Activated effector memory CD4-positive, alpha-beta T cell treated with anti-CD3 and anti-CD28 coated beads, Interleukin-2, amount 50 U/mL, for 16 hours (primary cell): Measurements from ENCODE around the gene SERPINA1.

Experiments used
- DNase-seq: peaks from one replicate; pipeline ENCODE4 v3.0.0-alpha.2; 2020

Gene SERPINA1

DNA sequence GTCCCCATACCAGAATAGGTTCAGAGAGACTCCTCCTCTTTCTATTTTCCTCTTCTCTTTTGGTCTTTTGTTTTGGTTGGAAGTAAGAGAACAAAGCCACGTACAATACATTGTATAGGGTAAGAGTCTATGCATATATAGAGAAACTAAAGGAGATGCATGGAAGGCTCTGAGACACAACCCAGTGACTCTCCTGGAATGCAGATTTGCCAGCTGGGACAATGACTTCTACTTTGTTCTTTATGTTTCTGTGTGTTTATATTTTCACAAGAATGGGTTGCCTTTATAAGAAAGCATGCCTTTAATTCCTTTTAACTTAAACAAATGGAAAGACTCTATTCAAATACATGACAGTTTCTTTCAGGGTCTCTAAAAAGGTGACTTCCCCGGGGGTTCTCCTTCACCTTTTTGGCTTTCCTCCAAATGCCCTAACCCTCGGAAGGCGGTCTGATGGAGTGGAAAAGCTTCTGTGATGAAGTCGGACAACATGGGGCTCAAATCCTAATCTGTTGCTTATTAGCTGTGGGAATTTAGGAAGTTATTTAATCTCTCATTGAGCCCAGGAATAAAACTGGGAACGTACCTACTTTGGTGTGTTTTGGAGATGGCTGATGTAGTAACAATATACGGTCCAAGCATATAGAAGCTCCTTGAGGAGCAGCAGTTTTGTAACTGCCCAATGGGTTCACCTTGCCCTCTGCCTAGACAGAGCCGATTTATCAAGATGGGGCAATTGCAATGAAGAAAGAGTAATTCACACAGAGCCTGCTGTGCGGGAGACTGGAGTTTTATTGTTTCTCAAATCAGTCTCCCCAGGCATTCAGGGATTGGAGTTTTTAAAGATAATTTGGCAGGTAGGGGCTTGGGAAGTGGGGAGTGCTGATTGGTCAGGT lies 9.1 kb upstream of the SERPINA1 start:
- no peak for DNase-seq

DNA sequence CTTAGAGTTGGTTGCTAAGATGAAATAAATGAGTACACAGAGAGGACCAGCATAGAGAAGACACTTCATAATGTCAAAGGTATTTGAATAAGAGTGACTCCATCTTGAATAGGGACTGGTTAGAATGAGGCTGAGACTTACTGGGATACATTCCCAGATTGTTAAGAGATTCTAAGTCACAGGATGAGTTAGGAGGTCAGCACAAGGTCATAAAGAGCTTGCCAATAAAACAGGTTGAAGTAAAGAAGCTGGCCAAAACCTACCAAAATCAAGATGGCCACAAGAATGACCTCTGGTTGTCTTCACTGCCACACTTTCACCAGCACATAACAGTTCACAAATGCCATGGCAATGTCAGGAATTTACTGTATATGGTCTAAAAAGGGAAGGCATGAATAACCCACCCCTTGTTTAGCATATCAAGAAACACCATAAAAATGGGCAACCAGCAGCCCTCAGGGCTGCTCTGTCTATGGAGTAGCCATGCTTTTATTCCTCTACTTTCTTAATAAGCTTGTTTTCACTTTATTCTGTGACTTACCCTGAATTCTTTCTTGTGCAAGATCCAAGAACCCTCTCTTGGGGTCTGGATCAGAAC lies 8.3 kb upstream of the SERPINA1 start:
- DNase-seq: no peak

DNA sequence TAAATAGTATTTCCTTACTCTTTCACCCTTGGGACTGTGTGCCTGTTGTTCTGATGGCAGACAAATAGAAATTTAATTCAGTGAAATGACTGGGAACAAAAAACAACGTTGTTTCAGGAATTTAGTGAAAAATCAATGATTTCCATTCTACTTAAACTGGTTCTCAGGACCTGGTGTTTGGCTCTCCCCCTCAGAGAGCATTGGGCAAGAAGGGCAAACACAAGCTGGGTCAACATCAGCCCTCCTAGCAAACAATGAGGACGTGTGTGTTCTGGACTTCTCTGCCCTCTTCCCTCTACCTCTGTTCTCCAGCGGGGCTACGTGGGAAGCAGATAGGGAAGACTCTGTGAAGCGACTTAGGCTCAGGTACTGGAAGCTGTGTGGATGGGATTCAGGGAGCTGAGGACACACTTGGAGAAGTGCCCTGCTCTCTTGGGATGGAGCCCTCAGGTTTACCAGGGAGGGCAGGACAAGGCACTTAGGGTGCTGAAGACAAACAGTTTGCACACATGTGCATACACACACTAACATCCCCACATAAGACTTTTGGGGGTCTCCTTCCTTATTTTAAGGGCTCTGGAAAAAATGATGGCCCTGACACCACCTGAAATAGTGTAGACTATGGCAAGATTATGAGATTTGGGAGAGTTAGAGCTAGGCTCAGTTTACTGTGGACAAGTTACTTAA lies 7.6 kb upstream of the SERPINA1 start:
- no peak for DNase-seq

DNA sequence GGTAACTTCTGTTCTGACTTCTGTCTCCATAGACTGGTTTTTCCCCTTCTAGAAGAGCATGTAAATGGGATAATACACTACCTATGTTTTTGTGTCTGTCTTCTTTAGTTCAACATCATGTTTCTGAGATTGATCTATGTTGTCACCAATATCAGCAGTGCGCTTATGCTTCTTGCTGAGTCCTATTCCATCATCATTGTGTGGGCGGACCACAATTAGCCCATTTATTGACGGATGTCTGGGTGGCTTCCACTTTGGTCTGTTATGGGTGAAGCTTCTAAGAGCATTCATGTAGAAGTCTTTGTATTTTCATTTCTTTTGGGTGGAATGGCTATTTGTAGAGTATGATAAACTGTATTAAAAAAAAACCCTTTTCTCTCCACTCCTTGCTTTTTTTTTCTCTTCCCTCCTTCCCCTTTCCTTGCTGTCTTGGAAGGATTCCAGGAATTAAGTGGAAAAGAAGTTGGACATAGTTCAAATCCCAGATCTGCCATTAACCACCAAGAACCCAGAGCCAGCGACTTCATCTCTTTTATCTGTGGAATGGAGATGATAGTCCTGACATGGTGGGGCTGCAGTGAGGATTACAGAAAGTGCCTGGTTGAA lies 7.0 kb upstream of the SERPINA1 start:
- no peak for DNase-seq

DNA sequence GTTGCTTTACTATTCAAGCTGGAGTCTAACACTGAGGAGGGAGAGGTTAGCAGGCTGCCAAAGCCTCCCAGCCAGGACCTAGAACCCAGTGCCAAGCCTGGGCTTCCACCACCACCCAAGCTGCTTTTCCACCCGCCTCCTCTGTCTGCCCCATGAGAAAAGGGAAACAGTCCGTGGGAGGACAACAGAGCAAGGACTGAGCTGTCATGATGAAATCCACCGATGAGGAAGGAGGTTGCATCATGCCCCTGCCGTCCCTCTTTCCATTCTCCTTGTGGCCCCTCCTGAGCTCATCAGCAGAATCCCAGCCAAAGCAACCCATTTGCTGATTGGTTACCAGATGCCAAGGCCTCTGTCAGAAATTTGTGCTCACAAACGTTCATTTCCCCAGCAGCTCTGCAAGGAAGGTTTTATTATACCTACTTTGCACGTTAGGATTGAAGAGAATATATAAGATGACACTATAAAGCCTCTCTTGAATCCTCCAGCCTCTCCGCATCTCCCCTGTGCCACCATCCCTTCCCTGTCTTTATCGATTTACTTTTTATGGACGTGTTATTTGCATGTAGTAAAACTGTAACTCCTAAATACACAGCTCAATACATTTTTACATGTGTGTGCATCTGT lies 6.3 kb upstream of the SERPINA1 start:
- DNase-seq: no peak

DNA sequence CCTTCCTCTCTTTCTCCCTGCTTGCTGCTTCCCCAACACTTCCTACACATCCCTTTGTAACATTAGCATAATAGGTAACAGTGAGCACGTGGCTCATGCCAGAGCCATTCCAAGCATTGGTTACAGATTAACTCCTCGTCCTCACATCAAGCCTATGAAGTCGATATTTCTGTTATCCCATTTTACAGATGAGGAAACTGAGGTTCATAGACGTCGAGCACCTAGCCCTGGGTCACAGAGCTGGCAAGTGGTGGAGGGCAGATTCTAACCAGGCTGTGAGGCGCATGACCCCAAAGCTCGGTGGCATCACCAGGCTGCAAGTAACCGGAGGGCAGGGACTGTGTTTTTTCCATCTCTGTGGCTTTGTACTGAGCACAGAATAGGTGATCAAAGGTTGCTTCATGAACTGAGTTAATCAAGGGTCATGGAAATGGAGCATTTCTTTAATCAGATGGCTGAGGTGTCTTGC lies 5.7 kb upstream of the SERPINA1 start:
- DNase-seq: no peak

DNA sequence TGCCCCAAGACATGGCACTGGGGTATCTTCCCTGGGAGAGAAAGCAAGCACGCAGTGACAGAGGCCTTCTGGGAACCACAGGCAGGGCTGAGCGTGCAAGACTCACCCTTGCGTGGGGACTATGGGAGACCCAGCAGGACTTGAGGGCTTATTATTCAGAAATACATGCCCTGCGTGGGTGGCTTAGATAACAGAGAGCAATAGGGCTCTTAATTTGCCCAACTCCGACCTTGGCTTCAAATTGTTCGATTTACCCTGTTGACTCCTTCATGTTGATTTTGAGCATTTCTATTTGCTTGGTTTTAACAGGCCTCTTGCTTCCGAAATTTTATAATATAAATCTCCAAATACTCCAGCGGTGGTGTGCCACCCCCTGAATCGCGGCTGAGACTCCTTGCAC lies 5.1 kb upstream of the SERPINA1 start:
- DNase-seq: no peak

DNA sequence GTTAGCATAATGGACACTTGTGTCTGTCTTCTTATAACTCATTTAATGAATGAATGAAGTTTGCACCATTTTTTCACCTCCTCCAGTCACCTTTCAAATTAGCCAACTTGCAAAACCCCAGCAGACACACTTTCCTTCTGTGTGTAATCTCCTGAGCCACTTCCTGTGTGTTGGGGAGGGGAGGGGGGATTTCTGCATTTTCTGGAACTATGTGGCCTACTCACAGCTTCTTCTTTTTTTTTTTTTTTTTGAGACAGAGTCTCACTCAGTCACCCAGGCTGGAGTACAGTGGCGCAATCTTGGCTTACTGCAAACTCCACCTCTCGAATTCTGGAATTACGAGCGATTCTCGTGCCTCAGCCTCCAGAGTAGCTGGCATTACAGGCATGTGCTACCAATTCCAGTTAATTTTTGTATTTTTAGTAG lies 4.1 kb upstream of the SERPINA1 start:
- no peak for DNase-seq

DNA sequence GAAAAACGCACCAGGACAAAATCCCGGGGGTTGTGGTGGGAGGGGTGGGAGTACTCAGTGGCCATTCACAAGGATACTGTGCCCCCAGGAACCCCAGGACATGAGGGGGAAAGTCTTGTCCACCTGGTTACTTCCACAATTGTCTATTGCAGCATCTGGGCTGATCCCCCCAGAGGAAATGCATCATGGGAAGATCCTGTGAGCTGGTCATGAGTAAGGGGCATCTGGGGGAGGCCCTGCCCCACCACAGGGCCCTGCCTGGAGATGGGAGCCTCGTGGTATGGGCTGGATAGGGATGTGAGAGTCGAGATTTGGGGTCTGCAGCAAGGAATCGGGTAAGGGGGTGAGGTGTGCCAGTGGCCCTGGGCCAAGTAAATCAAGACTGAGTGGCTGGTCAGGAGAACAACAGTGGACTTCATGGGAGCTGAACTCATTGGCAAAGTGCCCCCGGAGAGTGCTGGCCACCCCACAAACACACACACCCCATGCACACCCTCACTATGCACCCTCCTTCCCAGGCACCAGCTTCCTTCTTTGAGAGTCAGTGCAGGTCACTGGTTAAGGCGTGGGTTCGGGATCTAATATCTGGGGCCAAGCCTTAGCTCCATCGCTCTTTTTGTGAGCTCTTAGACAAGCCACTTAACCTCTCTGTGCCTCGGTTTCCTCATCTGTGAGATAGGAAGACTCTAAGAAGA lies 3.0 kb upstream of the SERPINA1 start:
- no peak for DNase-seq

DNA sequence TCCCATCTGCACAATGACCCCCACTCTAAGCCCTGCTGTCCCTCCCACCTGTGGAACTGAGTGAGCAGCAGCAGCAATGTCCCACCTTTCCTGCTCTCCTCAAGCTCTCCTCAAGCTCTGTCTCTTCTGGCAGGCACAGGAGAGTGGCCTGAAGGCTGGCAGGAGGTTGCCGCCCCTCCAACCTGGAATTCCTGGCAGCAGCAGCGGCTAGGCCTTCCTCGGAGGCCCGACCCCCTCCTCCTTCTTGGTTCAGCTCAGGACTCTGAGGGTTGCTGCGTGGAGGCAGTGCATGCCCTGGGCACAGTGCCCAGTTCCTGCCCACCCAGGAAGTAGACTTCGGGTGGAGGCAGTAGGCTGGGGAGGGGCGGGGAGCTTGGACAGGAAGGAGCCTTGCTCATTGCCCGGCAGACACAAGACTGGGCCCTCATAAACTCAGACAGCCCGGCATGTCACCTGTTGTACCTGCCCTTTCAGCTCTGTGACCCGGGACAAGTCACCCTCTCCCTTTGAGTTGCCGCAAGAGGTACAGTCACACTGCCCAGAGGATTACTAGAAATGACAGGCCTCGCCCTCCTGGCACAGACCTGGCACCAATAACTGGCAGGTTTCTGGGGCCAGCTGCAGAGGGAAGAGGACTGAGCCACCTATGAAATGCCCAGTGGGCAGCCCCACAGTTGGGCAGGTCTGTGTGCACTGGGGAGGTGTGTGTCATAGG lies 2.1 kb upstream of the SERPINA1 start:
- DNase-seq: no peak

DNA sequence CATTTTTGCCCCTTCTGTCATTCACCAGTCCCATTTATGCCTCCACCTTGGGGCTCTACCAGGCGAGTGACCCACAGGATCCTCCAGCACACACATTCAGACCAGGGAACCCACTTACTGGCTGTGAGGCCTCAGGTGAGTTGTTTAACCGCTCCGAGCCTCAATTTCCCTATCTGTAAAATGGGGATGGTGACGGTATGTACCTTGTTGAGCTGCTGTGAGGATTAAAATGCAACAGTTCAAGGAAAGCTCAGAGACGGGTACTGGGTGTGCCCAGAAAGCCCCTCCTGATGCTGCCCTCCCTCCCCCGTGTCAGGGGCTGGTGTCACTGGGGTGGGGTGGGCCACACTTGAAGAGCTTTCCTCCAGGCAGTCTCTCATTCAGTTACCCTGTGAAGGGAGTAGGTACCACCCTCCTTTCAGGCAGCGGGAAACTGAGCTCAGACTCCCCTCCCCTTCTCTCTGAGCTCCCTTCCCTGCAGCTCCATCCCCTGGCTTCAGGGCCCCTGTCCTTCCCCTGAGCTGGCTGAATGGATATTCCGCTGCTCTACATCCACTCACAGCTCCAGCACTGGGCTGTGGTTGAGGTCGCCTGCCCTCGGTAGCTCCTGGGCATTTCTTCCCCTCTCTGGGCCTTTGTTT lies 1.4 kb upstream of the SERPINA1 start:
- no peak for DNase-seq

DNA sequence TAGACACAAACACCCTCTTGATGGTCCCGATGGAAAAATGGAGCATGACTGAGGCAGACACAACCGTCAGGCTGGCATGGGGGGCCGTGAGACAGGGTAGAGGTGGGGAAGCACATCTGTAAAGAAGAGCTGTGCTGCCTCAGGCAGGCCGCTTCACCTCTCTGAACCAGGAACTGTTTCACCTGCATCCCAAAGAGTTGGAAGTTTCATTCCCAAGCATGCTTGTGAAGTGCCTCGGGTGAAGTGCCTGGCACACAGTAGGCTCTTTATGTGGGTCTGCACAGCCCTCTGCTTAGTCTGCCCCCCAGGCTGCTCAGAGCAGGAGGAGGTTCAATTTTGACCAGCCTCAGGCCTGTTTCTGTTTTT lies 685 bp upstream of the SERPINA1 start:
- DNase-seq: no peak

DNA sequence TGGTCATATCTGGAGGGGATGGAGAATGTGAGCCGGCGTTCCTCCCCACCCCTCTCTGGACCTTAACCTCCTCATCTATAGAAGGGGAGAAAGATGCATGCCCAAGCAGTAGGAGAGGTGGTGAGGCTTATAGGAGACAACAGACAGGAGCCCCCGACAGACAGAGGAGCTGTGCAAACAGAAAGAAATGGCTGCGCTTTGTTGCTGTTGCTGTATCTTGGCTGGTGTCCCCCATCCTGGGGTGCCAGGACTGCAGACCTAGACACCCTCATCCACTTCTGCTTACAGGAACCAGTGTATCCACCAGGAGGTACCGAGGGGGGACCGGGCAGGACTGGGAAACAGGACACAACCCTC lies 397 bp downstream of the SERPINA1 start:
- no peak for DNase-seq

DNA sequence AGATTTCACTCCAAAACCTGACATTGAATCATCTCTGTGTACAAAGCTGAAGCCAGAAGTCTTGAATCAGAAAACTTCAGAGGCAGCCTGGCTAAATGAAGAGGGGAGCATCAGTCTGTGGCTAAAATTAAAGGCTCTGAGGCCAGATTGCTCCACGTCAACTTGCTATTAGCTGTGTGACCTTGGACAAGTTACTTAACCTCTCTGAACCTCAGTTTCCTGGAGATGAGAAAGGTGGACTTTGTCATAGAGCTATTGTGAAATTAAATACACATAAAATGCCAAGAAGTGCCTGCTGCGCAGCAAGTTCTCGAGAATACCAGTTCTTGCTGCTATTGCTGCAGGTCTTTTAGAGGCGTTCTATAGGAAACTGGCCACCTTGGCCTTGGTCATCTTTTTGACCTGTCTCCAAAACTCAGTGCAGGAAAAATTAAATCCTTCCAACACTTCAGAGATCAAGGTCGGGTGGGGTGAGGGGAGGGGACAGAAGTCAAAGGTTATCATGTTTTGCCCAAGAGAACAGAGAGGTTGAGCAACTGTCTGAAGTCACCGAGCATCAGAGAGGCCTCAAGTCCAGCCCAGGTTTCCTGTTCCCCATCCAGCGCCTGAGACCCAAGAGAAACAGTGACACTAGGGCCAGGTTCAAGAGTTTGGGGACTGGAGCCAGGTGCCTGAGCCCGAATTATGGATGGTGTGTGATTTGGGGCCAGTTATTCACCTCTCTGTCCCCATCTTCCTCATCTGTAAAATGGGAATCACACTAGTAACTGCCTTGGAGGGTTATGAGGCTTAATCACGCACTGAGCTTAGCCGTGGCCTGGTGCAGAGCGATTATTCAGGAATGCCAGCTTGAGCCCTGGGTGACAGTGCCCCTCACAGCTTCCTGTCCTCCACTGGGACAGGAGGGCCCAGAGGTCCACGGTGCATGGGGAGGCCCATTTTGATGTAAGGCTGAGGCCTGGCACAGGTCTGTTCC lies 1.1 kb downstream of the SERPINA1 start:
- DNase-seq: no peak

DNA sequence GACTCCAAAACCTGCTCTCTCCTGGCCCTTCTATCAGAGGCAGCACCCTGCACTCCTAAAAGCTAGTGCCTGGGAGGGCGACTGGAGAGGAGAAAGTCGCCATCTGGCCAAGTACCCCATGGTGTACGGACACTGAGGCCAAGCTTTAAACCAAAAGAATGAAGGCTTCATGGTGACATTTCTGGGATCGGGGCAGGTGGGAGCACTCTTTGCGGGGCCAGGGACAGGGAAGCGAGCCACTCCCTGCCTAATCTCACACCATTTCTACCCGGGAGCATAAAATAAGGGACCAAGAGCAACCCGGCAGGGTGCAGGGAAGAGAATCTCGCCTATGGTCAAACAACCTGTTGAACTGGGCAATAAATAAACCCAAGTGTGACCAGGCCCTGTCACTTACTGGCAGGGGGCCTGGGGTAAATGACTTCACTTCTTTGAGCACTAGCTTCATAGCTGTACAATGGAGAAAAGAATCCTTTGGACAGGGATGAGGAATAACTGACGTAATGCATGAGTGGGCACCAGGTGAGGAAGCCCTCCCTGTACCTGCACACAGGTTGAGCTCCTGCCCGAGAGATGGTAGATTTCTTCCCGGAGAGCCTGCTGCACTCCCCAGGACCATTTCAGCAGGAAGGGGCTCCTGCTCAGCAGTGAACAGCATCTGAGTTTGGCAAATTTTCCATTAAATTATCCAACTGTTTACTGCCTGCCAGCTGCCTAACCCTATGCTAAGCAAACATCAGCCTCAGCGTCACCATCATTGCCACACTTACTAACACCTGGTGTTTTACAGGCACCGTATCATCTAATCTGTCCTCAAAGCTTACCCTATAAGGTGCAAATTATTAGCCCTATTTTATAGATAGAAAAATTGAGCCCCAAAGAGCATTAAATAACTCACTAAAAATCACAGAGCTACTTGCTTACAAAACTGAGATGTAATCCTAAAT lies 2.0 kb downstream of the SERPINA1 start:
- peak; percentile 30 for DNase-seq

DNA sequence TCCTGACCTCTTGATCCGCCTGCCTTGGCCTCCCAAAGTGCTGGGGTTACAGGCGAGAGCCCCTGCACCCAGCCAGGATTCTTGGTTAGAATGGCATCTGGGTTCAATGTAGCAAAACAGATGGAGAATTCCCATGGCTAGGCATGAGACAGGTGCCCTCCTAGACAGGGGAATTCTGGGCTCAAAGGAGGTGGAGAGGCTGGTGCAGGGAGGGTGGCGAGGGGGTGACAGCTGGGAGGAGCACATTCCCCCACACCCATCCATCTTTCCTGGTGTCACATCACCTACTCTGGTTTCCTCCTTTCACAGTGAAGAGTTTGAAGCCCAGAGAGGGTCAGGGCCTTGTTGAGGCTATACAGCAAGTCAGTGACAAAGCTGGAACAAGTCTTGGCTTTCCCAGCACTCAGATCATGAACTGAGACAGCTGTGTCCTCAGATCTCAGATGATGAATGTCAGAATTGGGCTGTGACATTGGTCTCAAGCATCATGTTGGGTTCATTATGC lies 2.8 kb downstream of the SERPINA1 start:
- no peak for DNase-seq

DNA sequence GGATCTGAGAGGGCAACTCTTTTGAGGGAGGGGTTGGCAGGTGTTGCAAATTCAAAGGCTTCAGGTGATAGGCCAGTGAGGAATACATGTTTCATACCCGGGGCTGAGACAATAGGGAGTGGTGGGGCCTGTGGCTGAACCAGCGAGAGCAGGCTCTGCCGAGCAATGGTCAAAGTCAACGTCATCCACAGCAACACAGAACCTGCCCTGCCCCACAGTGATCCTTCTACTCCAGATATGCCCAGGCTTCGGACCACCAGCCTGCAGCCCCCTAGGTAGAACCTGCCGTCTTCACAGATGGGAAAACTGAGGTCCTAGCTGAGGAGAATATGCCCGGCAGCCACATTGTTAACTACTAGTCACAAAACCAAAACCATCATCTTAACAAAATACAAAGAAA lies 4.1 kb downstream of the SERPINA1 start:
- no peak for DNase-seq

DNA sequence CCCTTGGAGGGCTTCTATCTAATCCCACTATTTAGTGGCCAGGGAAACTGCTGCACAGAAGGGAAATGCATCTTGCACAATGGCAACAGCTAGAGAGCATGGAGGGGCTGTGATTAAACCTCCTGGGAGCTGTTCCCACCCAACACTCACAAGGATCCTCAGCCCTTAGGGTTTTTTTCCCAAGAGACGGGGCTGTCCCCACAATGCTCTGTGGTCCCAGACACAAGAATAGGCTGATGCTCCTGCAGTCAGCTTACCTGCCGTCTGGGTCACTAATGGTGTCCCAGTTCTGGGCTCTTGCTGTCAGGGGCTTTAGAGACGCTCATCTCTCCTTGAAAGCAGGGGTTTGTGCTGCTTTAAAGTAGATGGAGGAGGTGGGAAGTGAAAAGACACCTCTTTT lies 4.6 kb downstream of the SERPINA1 start:
- DNase-seq: peak; percentile 39
